Natural killer cell (primary cell): ENCODE data around the gene RUNX2. TPM values are rescaled to one million over a fixed set of nuclear protein-coding genes. Genes with fewer than 3 reads are reported as not detected.
A peak's percentile ranks its signal among the peaks of the same experiment; 100 is the strongest.
"Not testable (repeated sequence)": the region's sequence is repeated elsewhere in the genome, so short reads cannot be mapped to it uniquely, and the experiment has no call there.

Experiments
- ATAC-seq, 3 donors: fragments of 150-1000 bp in 2 of 3; fragments of 200-7000 bp in 1 of 3; cut with Tn5 transposase; 1 replicate in 1 of 3; 2 replicates in 2 of 3; pipeline ENCODE4 v1.10.0; 2021; ENCODE audit warnings: mild to moderate bottlenecking in 2 of 3, moderate library complexity in 2 of 3
- DNase-seq, 2 donors: peaks; one replicate each; pipeline versions ENCODE4 v3.0.0 to v3.0.0-alpha.2; 2013 to 2021; ENCODE audit warnings: mixed read lengths in 1 of 2
- H3K27ac ChIP-seq: one replicate; pipeline ENCODE4 v1.5.1; 2013; ENCODE audit warnings: mild to moderate bottlenecking, low read length
- H3K27me3 ChIP-seq: one replicate; pipeline ENCODE4 v1.6.1; 2013; ENCODE audit warnings: low read length; ENCODE audit not compliant: control insufficient read depth, insufficient read depth
- H3K36me3 ChIP-seq: one replicate; pipeline ENCODE4 v1.6.1; 2013; ENCODE audit warnings: low read length; ENCODE audit not compliant: control insufficient read depth, insufficient read depth
- H3K4me1 ChIP-seq: one replicate; pipeline ENCODE4 v1.6.1; 2013; ENCODE audit warnings: low read length; ENCODE audit not compliant: control insufficient read depth, insufficient read depth
- H3K4me3 ChIP-seq: one replicate; pipeline ENCODE4 v1.5.1; 2013; ENCODE audit warnings: low read length
- H3K9me3 ChIP-seq: one replicate; pipeline ENCODE4 v1.6.1; 2013; ENCODE audit warnings: low read length; ENCODE audit not compliant: control insufficient read depth, insufficient read depth
- H3K27ac Mint-ChIP-seq, 2 donors: one replicate each; pipeline ENCODE4 v1.8.0; 2022; ENCODE audit warnings: mild to moderate bottlenecking in 2 of 2, mixed read lengths in 2 of 2, moderate library complexity in 1 of 2
- H3K27me3 Mint-ChIP-seq, 2 donors: one replicate each; pipeline ENCODE4 v1.8.0; 2022; ENCODE audit warnings: low read depth in 2 of 2, mixed read lengths in 2 of 2
- H3K36me3 Mint-ChIP-seq: one replicate; pipeline ENCODE4 v1.8.0; 2022; ENCODE audit warnings: mixed read lengths
- H3K4me1 Mint-ChIP-seq, 2 donors: one replicate each; pipeline ENCODE4 v1.8.0; 2022; ENCODE audit warnings: mixed read lengths in 2 of 2
- H3K4me3 Mint-ChIP-seq: one replicate; pipeline ENCODE4 v1.8.0; 2022; ENCODE audit warnings: mild to moderate bottlenecking, moderate library complexity, mixed read lengths
- H3K9me3 Mint-ChIP-seq, 2 donors: one replicate each; pipeline ENCODE4 v1.8.0; 2022; ENCODE audit warnings: mixed read lengths in 2 of 2
- CTCF ChIP-seq: fragments of 200-600 bp; IDR thresholded peaks from one replicate; pipeline ENCODE4 v1.8.0; 2022; ENCODE audit warnings: antibody characterized with exemption
- WGBS: methylation state at CpG from one replicate; pipeline ENCODE4 v1.1.7; 2013; ENCODE audit warnings: missing lambda C conversion rate; ENCODE audit not compliant: insufficient coverage; 5-methylcytosine and 5-hydroxymethylcytosine counted together
- intact Hi-C: fragments of 100-400 bp; cut with micrococcal nuclease; formaldehyde crosslinking; loops from one replicate; pipeline ENCODE4 v1.14.2; 2022
- total RNA-seq, 4 donors: library from RNA; stranded (reverse); fragments of 120-200 nt in 1 of 4; gene quantifications; one replicate each; pipeline versions ENCODE4 v1.2.3 to v1.2.4, GENCODE V29; 2013 to 2022

RUNX2 gene
- total RNA-seq, 3 donors from 2014 or later (not counting 1 experiment from before 2014, with no cell fraction given) = 5.0 to 19.2 (median 7.0) TPM

GRCh38 chr6:45675166-45675565 lies 347.0 kb downstream of the RUNX2 start:
- not testable (repeated sequence) for H3K27me3 Mint-ChIP-seq, H3K27me3 ChIP-seq, DNase-seq, H3K36me3 ChIP-seq, H3K27ac ChIP-seq, ATAC-seq, H3K4me3 Mint-ChIP-seq, H3K36me3 Mint-ChIP-seq, H3K9me3 Mint-ChIP-seq, H3K27ac Mint-ChIP-seq, H3K4me3 ChIP-seq, H3K9me3 ChIP-seq
- WGBS = 96% methylated on average over 13 of the region's 14 CpGs
- intact Hi-C loops = loop anchor here (5.0 kb wide), 1 partner anchor 253 kb away; no protein-coding TSS in a partner anchor
- peaks cover 23 to 42% of the 10 kb centered on the region in 2 donors for H3K4me1 Mint-ChIP-seq
- peaks cover 38% of the 10 kb centered on the region for H3K4me1 ChIP-seq

- Mint-ChIP-seq H3K9me3 (no peaks in the 10 kb centered on the region), H3K4me3 (no peak overlapping the region), H3K27ac (no peak overlapping the region), H3K36me3 (no peaks in the 10 kb centered on the region), H3K4me1 (peaks cover 23 to 42% of the 10 kb centered on the region in 2 donors), H3K27me3 (no peaks in the 10 kb centered on the region)
- TF ChIP-seq CTCF = no peak
- Histone ChIP-seq H3K36me3 (no peaks in the 10 kb centered on the region), H3K4me3 (no peak overlapping the region), H3K27me3 (no peaks in the 10 kb centered on the region), H3K9me3 (no peaks in the 10 kb centered on the region), H3K27ac (no peak overlapping the region), H3K4me1 (peaks cover 38% of the 10 kb centered on the region)
- DNase-seq = no peak
- intact Hi-C loops = loop anchor here (5.0 kb wide), 1 partner anchor 253 kb away; no protein-coding TSS in a partner anchor
- ATAC-seq = no peak
- 94% methylated on average over 11 of the region's 11 CpGs for WGBS
Measured at GRCh38 chr6:45675634-45676033, 347.5 kb downstream of the RUNX2 start.

GRCh38 chr6:45676380-45676779 lies 348.2 kb downstream of the RUNX2 start:
- peaks cover 38% of the 10 kb centered on the region for H3K4me1 ChIP-seq
- peak in 1 of 3 donors; percentile 15 for ATAC-seq
- Mint-ChIP-seq H3K36me3 (no peaks in the 10 kb centered on the region), H3K27ac (peak overlapping the region in 1 of 2 donors; percentile 88), H3K4me3 (no peak overlapping the region), H3K9me3 (no peaks in the 10 kb centered on the region), H3K4me1 (peaks cover 23 to 42% of the 10 kb centered on the region in 2 donors), H3K27me3 (no peaks in the 10 kb centered on the region)
- H3K4me3 ChIP-seq = no peak overlapping the region
- intact Hi-C loops = loop anchor here (5.0 kb wide), 1 partner anchor 254 kb away; no protein-coding TSS in a partner anchor
- no peaks in the 10 kb centered on the region for H3K36me3 ChIP-seq
- no peak overlapping the region for H3K27ac ChIP-seq
- no peaks in the 10 kb centered on the region for H3K9me3 ChIP-seq
- TF ChIP-seq CTCF = no peak
- 73% methylated on average over 7 of the region's 10 CpGs for WGBS
- DNase-seq = no peak
- H3K27me3 ChIP-seq = no peaks in the 10 kb centered on the region

GRCh38 chr6:45677381-45678284 lies 349.5 kb downstream of the RUNX2 start:
- Mint-ChIP-seq H3K4me1 (peaks cover 32 to 42% of the 10 kb centered on the region in 2 donors), H3K9me3 (peaks cover 0 to 3% of the 10 kb centered on the region in 2 donors), H3K4me3 (peak overlapping the region; percentile 81), H3K36me3 (no peaks in the 10 kb centered on the region), H3K27ac (peak overlapping the region; percentile 84 to 88), H3K27me3 (no peaks in the 10 kb centered on the region)
- DNase-seq = peak; percentile 39 to 69
- no peak for TF ChIP-seq CTCF
- intact Hi-C loops = loop anchor here (5.0 kb wide), 1 partner anchor 255 kb away; no protein-coding TSS in a partner anchor
- 3% methylated on average over 14 of the region's 14 CpGs for WGBS
- no peaks in the 10 kb centered on the region for H3K36me3 ChIP-seq
- no peak overlapping the region for H3K4me3 ChIP-seq
- H3K9me3 ChIP-seq = peaks cover 3% of the 10 kb centered on the region
- no peaks in the 10 kb centered on the region for H3K27me3 ChIP-seq
- H3K4me1 ChIP-seq = peaks cover 38% of the 10 kb centered on the region
- peak; percentile 73 to 90 (median 85) for ATAC-seq
- peak overlapping the region; percentile 51 for H3K27ac ChIP-seq
